Liver (tissue), 3 donors: ENCODE data around the gene TLCD5.

Experiments
- CTCF ChIP-seq: fragments of 150-350 bp; IDR thresholded peaks from 2 replicates; pipeline ENCODE4 v1.5.1; 2017; ENCODE audit warnings: improper control_type of control experiment, low read depth, low read length; ENCODE audit not compliant: missing input control
- MAX ChIP-seq: IDR thresholded peaks from 2 replicates; pipeline ENCODE4 v1.6.1; 2016; ENCODE audit warnings: antibody characterized with exemption
- RAD21 ChIP-seq, 2 donors: IDR thresholded peaks; 2 replicates each; pipeline ENCODE4 v1.6.1; 2016; ENCODE audit warnings: antibody characterized with exemption in 2 of 2, mild to moderate bottlenecking in 2 of 2
- REST ChIP-seq: IDR thresholded peaks from 2 replicates; pipeline ENCODE4 v1.6.1; 2016; ENCODE audit warnings: antibody characterized with exemption, mild to moderate bottlenecking
- TAF1 ChIP-seq: conservative IDR thresholded peaks from 2 replicates; pipeline ENCODE4 v1.6.1; 2016; ENCODE audit warnings: antibody characterized with exemption, mild to moderate bottlenecking
- donor health status: healthy.
- donor health status: healthy.

- TF ChIP-seq CTCF (no peak), MAX (peak; percentile 51), TAF1 (peak; percentile 40), REST (no peak), RAD21 (IDR thresholded peaks at IDR 0.05) (peak; percentile 3 to 47)
Measured at GRCh38 chr11:120339394-120339890, 14.3 kb downstream of the TLCD5 start.
